Fibroblast of lung (primary cell): ENCODE measurements around the gene MATN3. TPM values are rescaled to one million over a fixed set of nuclear protein-coding genes. Genes with fewer than 3 reads are reported as not detected.
A peak's percentile ranks its signal among the peaks of the same experiment; 100 is the strongest.

ENCODE experiments used
- DNase-seq, 2 donors: peaks; one replicate each; pipeline versions ENCODE4 v3.0.0 to v3.0.0-alpha.2; 2010; ENCODE audit warnings: low read depth in 2 of 2
- H2AFZ ChIP-seq: 2 replicates; pipeline ENCODE4 v1.5.1; 2012; ENCODE audit warnings: low read length, control low read depth, inconsistent platforms
- H3K27ac ChIP-seq: 2 replicates; pipeline ENCODE4 v1.5.1; 2011; ENCODE audit warnings: low read length, control low read depth; ENCODE audit not compliant: insufficient read depth
- H3K27me3 ChIP-seq: 2 replicates; pipeline ENCODE4 v1.5.1; 2011; ENCODE audit warnings: mild to moderate bottlenecking, low read length; ENCODE audit not compliant: control insufficient read depth, insufficient read depth
- H3K36me3 ChIP-seq: 2 replicates; pipeline ENCODE4 v1.5.1; 2011; ENCODE audit warnings: low read length; ENCODE audit not compliant: control insufficient read depth, insufficient read depth
- H3K4me1 ChIP-seq: 2 replicates; pipeline ENCODE4 v1.5.1; 2011; ENCODE audit warnings: low read length; ENCODE audit not compliant: control insufficient read depth, insufficient read depth; ENCODE audit errors: extremely low read depth
- H3K4me2 ChIP-seq: 2 replicates; pipeline ENCODE4 v1.5.1; 2011; ENCODE audit warnings: low read length, control low read depth; ENCODE audit not compliant: insufficient read depth; ENCODE audit errors: extremely low read depth
- H3K4me3 ChIP-seq, 4 experiments: fragments of 200-600 bp in 1 of 4; sonication (generic) in 1 of 4; replicated peaks in 1 of 4; 2 replicates each; pipeline ENCODE4 v1.5.1; 2011 to 2016; ENCODE audit warnings: low read length in 4 of 4, low read depth in 3 of 4, mild to moderate bottlenecking in 3 of 4, control low read depth in 2 of 4, inconsistent platforms in 1 of 4, mixed read lengths in 1 of 4; ENCODE audit not compliant: insufficient read depth in 1 of 4; ENCODE audit errors: control extremely low read depth in 1 of 4
- H3K79me2 ChIP-seq: 2 replicates; pipeline ENCODE4 v1.5.1; 2012; ENCODE audit warnings: mild to moderate bottlenecking, low read length, inconsistent platforms; ENCODE audit not compliant: control insufficient read depth, insufficient read depth
- H3K9ac ChIP-seq: 2 replicates; pipeline ENCODE4 v1.5.1; 2011; ENCODE audit warnings: mild to moderate bottlenecking, low read length, control low read depth; ENCODE audit not compliant: insufficient read depth
- H3K9me3 ChIP-seq: 2 replicates; pipeline ENCODE4 v1.5.1; 2012; ENCODE audit warnings: low read depth, low read length; ENCODE audit not compliant: control insufficient read depth, insufficient read depth
- H4K20me1 ChIP-seq: 2 replicates; pipeline ENCODE4 v1.5.1; 2011; ENCODE audit warnings: low read length; ENCODE audit not compliant: control insufficient read depth, insufficient read depth; ENCODE audit errors: extremely low read depth
- CTCF ChIP-seq, 2 donors: IDR thresholded peaks in 1 of 2; conservative IDR thresholded peaks in 1 of 2; 1 replicate in 1 of 2; 2 replicates in 1 of 2; pipeline ENCODE4 v1.5.1; 2011 to 2012; ENCODE audit warnings: low read length in 2 of 2, control low read depth in 1 of 2, inconsistent platforms in 1 of 2, low read depth in 1 of 2, mild to moderate bottlenecking in 1 of 2
- EZH2 ChIP-seq: IDR thresholded peaks from 2 replicates; pipeline ENCODE4 v1.5.1; 2012; ENCODE audit warnings: low read length, control low read depth, mild to moderate bottlenecking; ENCODE audit errors: missing control alignments
- polyA plus RNA-seq, 2 donors: library from polyadenylated mRNA; depleted of rRNA in 1 of 2; stranded (reverse) in 1 of 2; unstranded in 1 of 2; fragments of >200 nt; gene quantifications; 2 replicates each; pipeline ENCODE4 v1.2.1, GENCODE V29; 2011 to 2012; ENCODE audit warnings: missing spikeins in 1 of 2
- total RNA-seq: library from RNA; depleted of rRNA; stranded (reverse); fragments of >200 nt; gene quantifications from 2 replicates; pipeline ENCODE4 v1.2.1, GENCODE V29; 2014

MATN3 gene
- total and polyA plus RNA-seq, 2 donors (not counting 1 experiment from before 2014, with no cell fraction given) = 2.3 to 6.9 TPM

- Histone ChIP-seq H3K79me2 (peaks cover 86% of the 10 kb centered on the region), H3K27me3 (no peaks in the 10 kb centered on the region), H3K4me2 (no peak overlapping the region), H3K9me3 (no peaks in the 10 kb centered on the region), H3K9ac (no peak overlapping the region), H3K4me1 (no peaks in the 10 kb centered on the region), H3K36me3 (peaks cover 2% of the 10 kb centered on the region), H3K27ac (no peak overlapping the region), H4K20me1 (no peaks in the 10 kb centered on the region), H2AFZ (no peak overlapping the region), H3K4me3 (no peak overlapping the region)
- no peak for TF ChIP-seq EZH2
- TF ChIP-seq CTCF (conservative IDR thresholded peaks at IDR 0.05 in 1 of 2, IDR thresholded peaks at IDR 0.05 in 1 of 2; ENCODE audit: low read depth in 1 of 2, low read length in 2 of 2) = no peak
- DNase-seq = no peak
These were observed 32.3 kb upstream of the MATN3 start for GRCh38 chr2:20044778-20045177.

GRCh38 chr2:20042531-20042930, 30.1 kb upstream of the MATN3 start:
- DNase-seq = peak in 1 of 2 donors; percentile 21
- TF ChIP-seq EZH2 (no peak), CTCF (conservative IDR thresholded peaks at IDR 0.05 in 1 of 2, IDR thresholded peaks at IDR 0.05 in 1 of 2; ENCODE audit: low read depth in 1 of 2, low read length in 2 of 2) (no peak)
- Histone ChIP-seq H3K27ac (no peak overlapping the region), H3K79me2 (peaks cover 74% of the 10 kb centered on the region), H3K4me1 (no peaks in the 10 kb centered on the region), H3K9ac (no peak overlapping the region), H3K36me3 (peaks cover 2% of the 10 kb centered on the region), H2AFZ (no peak overlapping the region), H3K4me2 (no peak overlapping the region), H3K4me3 (no peak overlapping the region), H3K27me3 (no peaks in the 10 kb centered on the region), H4K20me1 (no peaks in the 10 kb centered on the region), H3K9me3 (no peaks in the 10 kb centered on the region)

GRCh38 chr2:20040489-20041172, 28.2 kb upstream of the MATN3 start:
- H2AFZ ChIP-seq = no peak overlapping the region
- peak in 1 of 2 donors; percentile 60 for DNase-seq
- no peak overlapping the region for H3K4me2 ChIP-seq
- peaks cover 67% of the 10 kb centered on the region for H3K79me2 ChIP-seq
- TF ChIP-seq EZH2 (no peak), CTCF (conservative IDR thresholded peaks at IDR 0.05 in 1 of 2, IDR thresholded peaks at IDR 0.05 in 1 of 2; ENCODE audit: low read depth in 1 of 2, low read length in 2 of 2) (no peak)
- H4K20me1 ChIP-seq = no peaks in the 10 kb centered on the region
- H3K36me3 ChIP-seq = peaks cover 7% of the 10 kb centered on the region
- no peak overlapping the region for H3K27ac ChIP-seq
- H3K4me3 ChIP-seq = no peak overlapping the region
- no peaks in the 10 kb centered on the region for H3K4me1 ChIP-seq
- no peak overlapping the region for H3K9ac ChIP-seq
- H3K9me3 ChIP-seq = no peaks in the 10 kb centered on the region
- H3K27me3 ChIP-seq = no peaks in the 10 kb centered on the region
